Tibial nerve (tissue), 4 donors: ENCODE results near the gene ATP5ME.

Experiments used
- CTCF ChIP-seq, 5 experiments: fragments of 200-600 bp in 3 of 5; fragments of 450-650 bp in 2 of 5; sonication (generic) in 3 of 5; IDR thresholded peaks; one replicate each; pipeline ENCODE4 v1.5.1; 2016 to 2019; ENCODE audit warnings: antibody characterized with exemption in 5 of 5, mild to moderate bottlenecking in 3 of 5, moderate library complexity in 2 of 5
- EP300 ChIP-seq, 2 donors: sonication (generic); formaldehyde crosslinking; IDR thresholded peaks; one replicate each; pipeline ENCODE4 v1.6.1; 2017; ENCODE audit warnings: antibody characterized with exemption in 2 of 2, mild to moderate bottlenecking in 1 of 2
- POLR2A ChIP-seq, 2 donors: fragments of 450-650 bp; IDR thresholded peaks; one replicate each; pipeline ENCODE4 v1.6.1; 2017; ENCODE audit warnings: antibody characterized with exemption in 2 of 2, mild to moderate bottlenecking in 2 of 2, moderate library complexity in 2 of 2

- TF ChIP-seq CTCF (IDR thresholded peaks at IDR 0.05): no peak
- no peak for TF ChIP-seq EP300 (IDR thresholded peaks at IDR 0.05)
- no peak for TF ChIP-seq POLR2A (IDR thresholded peaks at IDR 0.05)
Measured at GRCh38 chr4:654503-654845, 19.6 kb downstream of the ATP5ME start.
